SK-N-MC (cell line): Measurements from ENCODE around the gene SCGB1C2.

Source experiments
- DNase-seq: peaks from one replicate; pipeline ENCODE4 v3.0.0-alpha.2; 2011; ENCODE audit warnings: low read depth, low spot score
- H3K27ac ChIP-seq: fragments of 200-600 bp; sonication (generic); 2 replicates; pipeline ENCODE4 v1.5.1; 2016; ENCODE audit warnings: mixed run types
- H3K36me3 ChIP-seq: fragments of 200-600 bp; sonication (generic); 2 replicates; pipeline ENCODE4 v1.6.1; 2017; ENCODE audit warnings: antibody characterized with exemption, low read length, mixed read lengths; ENCODE audit not compliant: insufficient read depth
- H3K4me3 ChIP-seq: fragments of 200-600 bp; sonication (generic); 2 replicates; pipeline ENCODE4 v1.5.1; 2016
- H3K9ac ChIP-seq: fragments of 200-600 bp; sonication (generic); 2 replicates; pipeline ENCODE4 v1.8.0; 2017; ENCODE audit warnings: mixed run types, mixed read lengths; ENCODE audit not compliant: insufficient read length
- H3K9me3 ChIP-seq: fragments of 200-600 bp; sonication (generic); 2 replicates; pipeline ENCODE4 v1.6.1; 2017; ENCODE audit warnings: low read depth, mild to moderate bottlenecking, antibody characterized with exemption, low read length, moderate library complexity, mixed read lengths
- EZH2 ChIP-seq: fragments of 200-600 bp; sonication (generic); IDR thresholded peaks from one replicate; pipeline ENCODE4 v1.6.1; 2017; ENCODE audit warnings: antibody characterized with exemption
- FOXP2 ChIP-seq: optimal IDR thresholded peaks from 2 replicates; pipeline ENCODE3; 2011; ENCODE audit warnings: mild to moderate bottlenecking, moderate library complexity; ENCODE audit not compliant: insufficient read depth; ENCODE audit errors: extremely low read length, control extremely low read depth
- POLR2AphosphoS5 ChIP-seq: IDR thresholded peaks from 2 replicates; pipeline ENCODE4 v1.6.1; 2012; ENCODE audit warnings: mild to moderate bottlenecking, low read depth, low read length, borderline replicate concordance

Gene SCGB1C2

DNA sequence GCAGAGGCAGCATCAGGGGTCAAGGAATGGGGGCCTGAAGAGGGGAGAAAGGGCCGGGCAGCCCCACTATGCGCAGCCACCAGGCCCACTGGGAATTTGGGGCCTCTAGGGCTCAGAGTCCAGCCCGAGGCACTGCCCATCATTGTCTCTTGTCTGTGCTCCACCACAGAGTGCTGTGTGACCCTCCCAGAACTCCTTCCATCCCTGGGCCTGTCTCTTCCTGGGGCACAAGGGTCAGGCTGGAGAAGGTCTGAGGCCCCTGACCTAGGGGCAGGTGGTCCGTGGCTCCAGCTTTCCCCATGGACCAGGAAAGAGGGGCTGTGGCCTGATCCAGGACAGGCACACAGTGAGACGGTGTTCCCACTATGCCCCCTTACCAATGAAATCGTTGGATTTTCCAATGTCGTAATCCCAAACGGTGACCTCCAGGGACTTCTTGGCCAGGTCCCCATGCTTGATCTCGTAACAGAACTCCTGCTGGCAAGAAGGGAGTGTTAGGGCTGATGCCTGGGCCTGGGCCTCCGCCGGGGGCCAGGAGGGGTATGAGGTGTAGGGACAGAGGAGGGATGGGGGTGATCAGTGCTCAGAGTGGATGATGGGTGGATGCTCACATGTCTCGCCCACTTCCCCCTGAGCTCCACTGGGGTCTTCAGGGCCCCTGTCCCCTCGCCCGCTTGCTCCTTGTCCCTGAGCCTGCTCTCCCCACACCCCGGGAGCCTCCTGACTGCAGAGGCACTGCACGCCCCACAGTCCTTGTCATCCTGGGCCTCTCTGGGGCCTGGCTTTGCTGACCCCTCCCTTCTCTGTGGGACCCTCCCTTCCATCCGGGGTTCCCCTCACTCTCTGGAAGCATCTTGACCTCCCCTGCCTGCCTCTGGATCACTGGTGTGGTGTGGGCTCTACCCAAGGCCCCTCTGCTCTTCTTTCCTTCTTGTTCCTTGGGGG is 10.7 kb downstream of the SCGB1C2 start:
- no peak overlapping the region for H3K4me3 ChIP-seq
- H3K36me3 ChIP-seq, result no peaks in the 10 kb centered on the region; the same call in 1 of the 2 replicates
- H3K9ac ChIP-seq, result no peak overlapping the region
- no peak for TF ChIP-seq EZH2
- no peak for TF ChIP-seq POLR2AphosphoS5
- TF ChIP-seq FOXP2, result no peak
- no peaks in the 10 kb centered on the region for H3K9me3 ChIP-seq
- H3K27ac ChIP-seq, result no peak overlapping the region
- no peak for DNase-seq

DNA sequence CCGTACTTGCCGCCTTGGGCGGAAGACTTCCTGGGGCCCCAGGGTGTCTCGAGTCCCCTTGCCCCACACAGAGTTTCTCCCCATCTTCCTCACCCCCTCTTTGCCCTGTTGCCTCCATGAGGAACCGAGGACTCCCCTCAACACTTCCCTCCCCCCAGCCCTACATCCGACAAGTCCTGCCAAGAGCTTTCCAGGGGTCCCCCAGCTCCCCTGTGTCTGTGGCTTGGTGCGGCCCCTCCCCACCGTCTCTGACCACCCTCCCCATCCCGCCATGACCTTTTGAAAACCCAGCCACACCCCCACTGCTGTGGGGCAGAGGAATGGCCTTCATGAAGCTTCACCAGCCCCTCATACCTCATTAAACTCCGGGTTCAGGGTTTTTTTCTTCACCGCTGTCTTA is 11.4 kb downstream of the SCGB1C2 start:
- TF ChIP-seq POLR2AphosphoS5, result no peak
- no peak for TF ChIP-seq EZH2
- TF ChIP-seq FOXP2, result no peak
- no peak for DNase-seq
- Histone ChIP-seq H3K36me3 (no peaks in the 10 kb centered on the region; the same call in 1 of the 2 replicates), H3K27ac (no peak overlapping the region), H3K9ac (no peak overlapping the region), H3K4me3 (no peak overlapping the region), H3K9me3 (no peaks in the 10 kb centered on the region)

DNA sequence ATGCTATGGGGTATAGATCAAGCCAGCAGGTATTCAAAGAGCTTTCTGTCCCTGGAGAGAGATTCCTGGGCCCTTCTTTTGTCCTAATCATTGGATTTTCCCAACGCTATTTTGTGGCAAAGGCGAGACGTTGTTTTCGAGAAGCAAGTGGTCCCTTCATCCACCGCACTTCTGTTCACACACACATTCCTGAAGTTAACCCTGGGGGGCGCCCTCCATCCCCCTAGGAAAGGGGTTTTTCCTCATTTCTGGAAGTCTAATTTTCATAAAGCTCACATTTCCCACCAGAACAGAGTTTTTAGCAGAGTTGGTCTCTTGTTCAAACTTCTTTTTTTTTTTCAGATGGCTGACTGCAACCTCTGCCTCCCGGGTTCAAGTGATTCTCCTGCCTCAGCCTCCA is 11.9 kb downstream of the SCGB1C2 start:
- H3K9ac ChIP-seq, result no peak overlapping the region
- DNase-seq, result no peak
- TF ChIP-seq POLR2AphosphoS5 (no peak), EZH2 (no peak), FOXP2 (no peak)
- H3K9me3 ChIP-seq, result no peaks in the 10 kb centered on the region
- H3K36me3 ChIP-seq, result no peaks in the 10 kb centered on the region; the same call in 1 of the 2 replicates
- H3K4me3 ChIP-seq, result no peak overlapping the region
- H3K27ac ChIP-seq, result no peak overlapping the region

DNA sequence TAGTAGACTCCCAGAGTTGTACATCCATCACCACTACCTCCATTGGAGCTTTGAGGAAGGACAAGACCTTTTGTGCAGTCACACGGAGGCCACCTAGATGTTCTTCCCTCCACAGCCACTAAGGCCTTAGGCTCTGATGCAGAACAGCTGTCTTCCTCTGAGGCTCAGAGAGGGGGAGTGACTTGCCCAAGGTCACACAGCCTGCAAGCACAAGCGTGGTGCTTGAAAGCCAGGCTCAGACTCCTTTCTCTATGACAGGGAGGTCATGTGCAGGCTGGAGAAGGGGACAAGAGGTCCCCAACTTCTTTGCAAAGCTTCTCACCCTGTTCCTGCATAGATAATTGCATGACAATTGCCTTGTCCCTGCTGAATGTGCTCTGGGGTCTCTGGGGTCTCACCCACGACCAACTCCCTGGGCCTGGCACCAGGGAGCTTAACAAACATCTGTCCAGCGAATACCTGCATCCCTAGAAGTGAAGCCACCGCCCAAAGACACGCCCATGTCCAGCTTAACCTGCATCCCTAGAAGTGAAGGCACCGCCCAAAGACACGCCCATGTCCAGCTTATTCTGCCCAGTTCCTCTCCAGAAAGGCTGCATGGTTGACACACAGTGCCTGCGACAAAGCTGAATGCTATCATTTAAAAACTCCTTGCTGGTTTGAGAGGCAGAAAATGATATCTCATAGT is 12.7 kb downstream of the SCGB1C2 start:
- Histone ChIP-seq H3K36me3 (no peaks in the 10 kb centered on the region; the same call in 1 of the 2 replicates), H3K9me3 (no peaks in the 10 kb centered on the region), H3K4me3 (no peak overlapping the region), H3K27ac (no peak overlapping the region), H3K9ac (no peak overlapping the region)
- DNase-seq, result no peak
- TF ChIP-seq FOXP2 (no peak), EZH2 (no peak), POLR2AphosphoS5 (no peak)

DNA sequence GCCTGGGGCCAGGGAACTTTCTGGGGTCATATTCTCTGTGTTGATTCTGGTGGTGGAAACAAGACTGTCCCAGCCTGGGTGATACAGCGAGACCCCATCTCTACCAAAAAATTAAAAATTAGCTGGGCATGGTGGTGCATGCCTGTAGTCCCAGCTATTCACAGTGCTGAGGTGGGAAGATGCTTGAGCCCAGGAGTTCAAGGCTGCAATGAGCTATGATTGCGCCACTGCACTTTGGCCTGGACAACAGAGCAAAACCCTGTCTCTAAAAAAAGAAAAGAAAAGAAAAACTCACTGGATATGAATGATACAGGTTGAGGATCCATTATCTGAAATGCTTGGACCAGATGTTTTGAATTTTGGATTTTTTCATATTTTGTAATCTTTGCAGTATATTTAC is 13.6 kb downstream of the SCGB1C2 start:
- Histone ChIP-seq H3K9ac (no peak overlapping the region), H3K36me3 (no peaks in the 10 kb centered on the region; the same call in 1 of the 2 replicates), H3K9me3 (no peaks in the 10 kb centered on the region), H3K4me3 (no peak overlapping the region), H3K27ac (no peak overlapping the region)
- TF ChIP-seq FOXP2 (no peak), POLR2AphosphoS5 (no peak), EZH2 (no peak)
- no peak for DNase-seq

DNA sequence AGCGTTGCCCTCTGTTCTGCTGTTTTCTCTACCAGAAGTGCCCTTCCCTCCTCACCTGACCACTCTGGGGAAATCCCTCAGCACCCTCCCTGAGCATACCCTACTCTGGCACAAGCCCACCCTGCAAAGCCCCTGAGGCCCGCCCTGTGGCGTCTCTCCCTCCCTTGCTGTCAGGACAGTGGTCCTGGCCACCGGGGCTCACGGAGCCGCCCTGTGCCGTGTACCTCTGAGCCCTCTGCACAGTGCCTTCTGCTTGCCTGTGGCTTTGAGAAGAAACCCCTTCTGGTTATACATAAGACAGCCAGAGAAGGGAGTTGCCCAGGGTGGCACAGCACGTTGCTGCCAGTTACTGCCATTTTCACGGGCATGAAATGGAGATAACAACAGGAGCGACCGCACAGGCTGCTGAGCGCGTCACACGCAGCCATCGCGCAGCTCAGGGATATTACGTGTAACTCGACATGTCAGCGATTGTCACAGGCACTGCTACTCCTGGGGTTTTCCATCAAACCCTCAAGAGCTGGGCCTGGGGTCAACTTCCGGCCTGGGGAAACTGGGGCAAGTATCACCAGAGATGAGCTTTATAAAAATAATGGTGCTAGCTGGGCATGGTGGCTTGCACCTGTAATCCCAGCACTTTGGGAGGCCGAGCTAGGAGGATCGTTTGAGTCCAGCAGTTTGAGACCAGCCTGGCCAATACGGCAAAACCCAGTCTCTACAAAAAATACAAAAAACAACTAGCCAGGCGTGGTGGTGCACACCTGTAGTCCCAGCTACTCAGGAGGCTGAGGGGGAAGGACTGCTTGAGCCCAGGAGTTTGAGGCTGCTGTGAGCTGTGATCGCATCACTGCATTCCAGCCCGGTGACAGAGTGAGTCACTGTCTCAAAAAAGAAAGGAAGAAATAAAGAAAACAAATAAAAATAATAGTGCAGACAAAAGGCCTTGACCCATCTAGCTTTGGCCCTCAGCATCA is 14.8 kb downstream of the SCGB1C2 start:
- no peak overlapping the region for H3K9ac ChIP-seq
- no peak overlapping the region for H3K4me3 ChIP-seq
- no peak overlapping the region for H3K27ac ChIP-seq
- H3K9me3 ChIP-seq, result no peaks in the 10 kb centered on the region
- DNase-seq, result no peak
- H3K36me3 ChIP-seq, result no peaks in the 10 kb centered on the region; the same call in 1 of the 2 replicates
- TF ChIP-seq POLR2AphosphoS5, result no peak
- no peak for TF ChIP-seq EZH2

DNA sequence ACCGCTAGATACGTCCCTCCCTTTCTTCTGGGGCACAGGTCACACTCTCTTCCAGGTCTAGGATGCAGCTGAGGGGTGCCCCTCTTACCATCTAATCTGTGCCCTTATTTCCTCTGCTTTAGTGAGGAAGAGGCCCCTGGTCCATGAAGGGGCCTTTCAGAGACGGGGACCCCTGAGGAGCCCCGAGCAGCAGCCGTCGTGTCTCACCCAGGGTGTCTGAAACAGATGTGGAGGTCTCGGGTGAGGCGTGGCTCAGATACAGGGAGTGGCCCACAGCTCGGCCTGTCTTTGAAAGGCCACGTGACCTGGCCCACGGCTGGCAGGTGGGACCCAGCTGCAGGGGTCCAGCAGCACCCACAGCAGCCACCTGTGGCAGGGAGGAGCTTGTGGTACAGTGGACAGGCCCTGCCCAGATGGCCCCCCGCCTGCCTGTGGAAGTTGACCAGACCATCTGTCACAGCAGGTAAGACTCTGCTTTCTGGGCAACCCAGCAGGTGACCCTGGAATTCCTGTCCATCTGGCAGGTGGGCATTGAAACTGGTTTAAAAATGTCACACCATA is 15.6 kb downstream of the SCGB1C2 start:
- Histone ChIP-seq H3K27ac (no peak overlapping the region), H3K9me3 (no peaks in the 10 kb centered on the region), H3K4me3 (no peak overlapping the region), H3K36me3 (no peaks in the 10 kb centered on the region; the same call in 1 of the 2 replicates), H3K9ac (no peak overlapping the region)
- TF ChIP-seq POLR2AphosphoS5, result no peak
- DNase-seq, result no peak

DNA sequence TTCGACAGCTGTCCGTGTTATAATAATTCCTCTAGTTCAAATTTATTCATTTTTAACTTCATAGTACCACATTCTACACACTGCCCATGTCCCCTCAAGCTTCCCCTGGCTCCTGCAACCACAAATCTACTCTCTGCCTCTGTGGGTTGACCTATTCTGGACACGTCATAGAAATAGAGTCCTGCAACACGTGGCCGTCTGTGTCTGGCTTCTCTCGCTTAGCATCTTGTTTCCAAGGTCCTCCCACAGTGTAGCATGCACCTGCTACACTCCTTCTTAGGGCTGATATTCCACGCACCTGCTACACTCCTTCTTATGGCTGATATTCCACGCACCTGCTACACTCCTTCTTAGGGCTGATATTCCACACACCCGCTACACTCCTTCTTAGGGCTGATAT is 16.5 kb downstream of the SCGB1C2 start:
- Histone ChIP-seq H3K9ac (no peak overlapping the region), H3K9me3 (no peaks in the 10 kb centered on the region), H3K27ac (no peak overlapping the region), H3K36me3 (no peaks in the 10 kb centered on the region; the same call in 1 of the 2 replicates), H3K4me3 (no peak overlapping the region)
- TF ChIP-seq POLR2AphosphoS5, result no peak
- no peak for TF ChIP-seq EZH2
- no peak for TF ChIP-seq FOXP2
- no peak for DNase-seq
